HG03521 (cell line): ENCODE data around the gene ADSS2.
"Not testable (repeated sequence)": the region's sequence is repeated elsewhere in the genome, so short reads cannot be mapped to it uniquely, and the experiment has no call there.

Source experiments
- ATAC-seq: cut with Tn5 transposase; IDR thresholded peaks from one replicate; pipeline ENCODE4 v1.9.1; 2021; ENCODE audit warnings: mild to moderate bottlenecking, moderate library complexity; ENCODE audit not compliant: unreplicated experiment

The ADSS2 gene

GRCh38 chr1:244451539-244451950, at the start of gene ADSS2:
Gene ADSS2 (minus strand): TSS chr1:244451909. CDS start chr1:244451817, 92 bp downstream.
- no peak for ATAC-seq

- not testable (repeated sequence) for ATAC-seq
These were observed 48.8 kb upstream of the ADSS2 start for GRCh38 chr1:244500515-244500914.

GRCh38 chr1:244499484-244499883, 47.8 kb upstream of the ADSS2 start:
- ATAC-seq = not testable (repeated sequence)

GRCh38 chr1:244497805-244498204, 46.1 kb upstream of the ADSS2 start:
- no peak for ATAC-seq

- ATAC-seq = no peak
These were observed 44.5 kb upstream of the ADSS2 start for GRCh38 chr1:244496186-244496585.

GRCh38 chr1:244494653-244495052, 42.9 kb upstream of the ADSS2 start:
- no peak for ATAC-seq

- not testable (repeated sequence) for ATAC-seq
These were observed 33.3 kb upstream of the ADSS2 start for GRCh38 chr1:244484971-244485370.

GRCh38 chr1:244473059-244473605, 21.4 kb upstream of the ADSS2 start:
- ATAC-seq = no peak

- ATAC-seq = no peak
These were observed 15.0 kb upstream of the ADSS2 start for GRCh38 chr1:244466724-244467123.

- peak; percentile 97 for ATAC-seq
These were observed 9.7 kb upstream of the ADSS2 start, which contains the start of gene CATSPERE for GRCh38 chr1:244461245-244462071. Gene CATSPERE (plus strand): TSS chr1:244461273. CDS start chr1:244461430, 157 bp downstream.

- no peak for ATAC-seq
These were observed 8.5 kb upstream of the ADSS2 start for GRCh38 chr1:244460197-244460596.

- no peak for ATAC-seq
These were observed 7.1 kb upstream of the ADSS2 start for GRCh38 chr1:244458781-244459180.

- ATAC-seq = no peak
These were observed 4.9 kb upstream of the ADSS2 start for GRCh38 chr1:244456586-244456985.

- no peak for ATAC-seq
These were observed 2.7 kb upstream of the ADSS2 start for GRCh38 chr1:244454412-244454811.

GRCh38 chr1:244451951-244452795, 464 bp upstream of the ADSS2 start:
- peak; percentile 95 for ATAC-seq

- ATAC-seq = peak; percentile 6
These were observed 841 bp downstream of the ADSS2 start for GRCh38 chr1:244450597-244451538.

- ATAC-seq = no peak
These were observed 1.7 kb downstream of the ADSS2 start for GRCh38 chr1:244449936-244450508.

GRCh38 chr1:244448279-244449036, 3.3 kb downstream of the ADSS2 start:
- ATAC-seq = no peak

GRCh38 chr1:244447552-244447951, 4.2 kb downstream of the ADSS2 start:
- no peak for ATAC-seq
